KBM-7 (cell line): ENCODE results near the gene CHCHD4.

ENCODE experiments used
- DNase-seq: peaks from one replicate; pipeline ENCODE4 v3.0.0-alpha.2; 2015
- in situ Hi-C: fragments of 300-500 bp; cut with MboI; formaldehyde crosslinking; loops from 2 replicates; pipeline ENCODE4 v1.14.3; 2020; ENCODE audit warnings: low sequenced_read_pairs, low pct_unique_long_range_greater_than_20kb, mixed read lengths

The CHCHD4 gene

DNA sequence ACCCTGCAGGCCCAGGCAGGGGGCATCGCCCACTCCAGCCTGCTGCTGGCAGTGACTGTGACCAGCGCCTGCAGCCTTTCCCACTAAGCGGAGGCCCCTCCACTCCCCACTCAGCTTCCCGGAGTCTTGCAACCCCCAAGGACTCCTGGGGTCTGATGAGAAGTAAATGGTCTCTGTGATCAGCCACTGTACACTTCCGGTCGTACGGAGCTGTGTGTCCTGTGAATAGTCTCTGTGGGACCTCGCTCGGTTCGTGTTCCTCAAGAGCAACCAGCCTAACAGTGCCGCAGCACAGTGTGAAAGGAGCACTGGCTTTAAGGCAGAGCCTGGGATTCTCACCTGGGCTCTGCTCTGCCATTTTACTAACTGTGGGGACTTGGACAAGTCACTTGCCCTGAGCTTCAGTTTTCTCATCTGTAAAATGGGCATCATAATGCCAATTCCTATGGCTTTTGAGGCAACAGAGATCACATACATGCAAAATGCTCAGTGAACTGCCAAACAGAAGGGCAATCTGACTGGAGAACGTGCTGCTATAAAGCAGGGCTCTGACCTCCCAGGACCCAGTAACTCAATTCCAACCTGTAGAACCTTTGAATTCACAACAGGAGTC is 26.9 kb upstream of the CHCHD4 start:
- DNase-seq: no peak
- in situ Hi-C loops: no loop called here

DNA sequence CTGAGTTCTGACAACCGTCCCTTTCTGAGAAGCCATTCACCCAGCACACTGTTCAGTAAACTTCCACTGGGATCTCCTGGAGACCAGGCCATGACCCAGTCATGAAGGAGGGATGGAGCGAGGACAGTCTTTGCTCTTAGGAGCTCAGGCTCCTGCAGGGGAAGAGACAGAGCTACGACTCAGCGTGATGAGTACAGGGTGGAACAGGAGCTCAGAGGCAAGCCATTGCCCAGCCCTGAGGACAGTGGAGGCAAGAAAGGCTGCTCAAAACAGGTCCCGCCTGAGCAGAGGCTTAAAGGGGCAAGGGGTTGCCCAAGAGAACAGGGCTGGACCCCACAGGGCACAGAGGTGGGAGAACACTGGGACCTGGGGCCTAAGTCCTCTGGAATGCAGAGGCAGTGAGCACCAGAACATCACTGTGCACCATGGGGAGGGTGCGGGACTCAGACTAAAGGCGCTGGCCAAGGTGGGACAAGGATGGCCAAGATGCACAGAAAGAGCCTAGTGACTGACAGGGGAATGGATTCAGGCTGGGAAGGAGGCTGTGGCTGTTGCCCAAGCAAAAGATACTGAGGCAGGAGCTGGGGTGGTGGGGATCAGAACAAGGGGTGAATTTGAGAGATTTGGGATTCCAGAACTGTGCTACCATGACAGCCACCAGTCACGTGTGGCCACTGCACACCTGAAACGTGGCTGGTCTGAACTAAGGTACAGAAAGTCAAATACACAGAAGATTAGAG is 26.0 kb upstream of the CHCHD4 start:
- DNase-seq: no peak
- in situ Hi-C loops: no loop called here

DNA sequence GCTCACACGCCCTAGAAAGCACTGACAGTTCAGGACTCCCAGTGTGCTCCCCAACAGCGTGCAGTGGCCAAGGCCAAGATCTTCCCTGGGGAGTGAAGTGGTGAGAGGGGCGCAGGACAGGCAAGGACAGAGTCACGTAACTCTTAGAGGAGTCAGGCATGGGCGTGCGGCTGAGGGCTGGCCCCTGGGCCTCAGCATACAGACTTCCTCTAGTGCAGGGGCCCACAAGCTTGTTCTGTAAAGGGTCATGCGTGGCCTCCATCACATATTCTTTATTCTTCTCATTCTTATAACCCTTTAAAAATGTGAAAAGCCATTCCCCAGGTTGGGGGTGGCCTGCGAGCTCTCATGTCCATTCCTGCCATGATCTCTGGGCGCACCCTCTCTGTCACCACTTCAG is 25.4 kb upstream of the CHCHD4 start:
- in situ Hi-C loops: no loop called here

DNA sequence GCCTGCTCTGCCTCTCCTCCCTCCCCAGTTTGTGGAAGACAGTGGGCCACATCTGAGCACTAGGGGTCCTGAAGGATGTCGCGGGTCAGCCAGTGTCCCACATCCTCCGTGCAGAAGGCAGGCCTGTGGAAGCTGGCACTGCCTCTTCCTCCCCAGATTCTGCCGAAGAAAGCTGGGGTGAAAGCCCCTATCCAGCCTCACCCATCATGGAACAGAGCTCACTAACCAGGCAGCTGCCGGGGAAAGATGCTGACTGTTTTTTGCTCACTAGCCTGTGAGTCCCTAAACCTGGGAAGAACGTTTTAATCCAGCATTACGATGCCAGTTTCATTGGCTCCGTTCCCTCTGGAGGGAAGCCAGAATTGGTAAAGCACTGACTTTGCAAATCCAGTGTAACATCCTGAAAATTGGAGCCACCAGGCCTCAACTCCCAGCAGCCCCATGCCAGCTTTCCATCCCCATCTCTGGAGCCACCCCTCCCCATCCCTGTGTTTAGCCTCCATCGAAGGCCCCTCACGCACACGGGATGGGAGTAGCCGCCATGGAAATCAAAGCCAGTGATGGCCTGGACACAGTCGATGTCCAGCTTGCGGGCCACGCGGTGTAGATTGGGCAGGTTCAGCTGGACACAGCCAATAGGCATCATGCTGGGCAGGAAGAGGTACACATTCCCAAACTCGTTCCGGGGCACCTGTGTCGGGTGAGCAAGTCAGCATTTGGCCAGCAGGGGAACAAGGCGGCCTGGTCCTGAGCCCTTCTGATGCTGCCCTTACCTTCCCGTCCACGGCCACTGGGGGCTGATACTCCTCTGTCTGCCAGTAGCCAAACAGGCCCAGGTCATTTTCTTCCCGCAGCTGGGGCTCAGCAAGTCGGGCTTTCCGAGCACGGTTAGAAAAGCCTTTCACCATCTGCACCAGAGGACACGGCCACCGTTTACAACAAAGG is 23.6 kb upstream of the CHCHD4 start:
- DNase-seq: no peak
- in situ Hi-C loops: no loop called here

More for the DNA sequence above, 25.4 kb upstream of the CHCHD4 start:
- no peak for DNase-seq

DNA sequence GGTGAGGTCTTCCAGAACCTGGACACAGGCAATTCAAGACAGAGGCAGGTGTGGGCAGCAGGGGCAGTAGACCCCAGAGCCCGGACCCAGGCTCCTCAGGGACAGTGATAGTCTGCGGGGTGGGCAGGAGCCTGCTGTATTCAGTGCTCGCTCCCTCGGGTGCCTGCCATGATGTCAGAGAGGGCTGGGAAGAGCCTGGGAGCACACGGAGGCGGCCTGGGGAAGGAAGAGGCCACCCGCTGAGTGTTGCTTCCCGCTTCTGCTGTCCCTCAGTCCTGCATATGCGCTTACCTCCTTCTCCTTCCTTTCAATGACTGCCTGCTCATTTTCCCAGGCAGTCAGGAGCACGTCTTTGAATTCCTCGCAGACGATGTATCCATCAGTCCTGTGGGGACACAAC is 22.9 kb upstream of the CHCHD4 start:
- in situ Hi-C loops: no loop called here
- no peak for DNase-seq

DNA sequence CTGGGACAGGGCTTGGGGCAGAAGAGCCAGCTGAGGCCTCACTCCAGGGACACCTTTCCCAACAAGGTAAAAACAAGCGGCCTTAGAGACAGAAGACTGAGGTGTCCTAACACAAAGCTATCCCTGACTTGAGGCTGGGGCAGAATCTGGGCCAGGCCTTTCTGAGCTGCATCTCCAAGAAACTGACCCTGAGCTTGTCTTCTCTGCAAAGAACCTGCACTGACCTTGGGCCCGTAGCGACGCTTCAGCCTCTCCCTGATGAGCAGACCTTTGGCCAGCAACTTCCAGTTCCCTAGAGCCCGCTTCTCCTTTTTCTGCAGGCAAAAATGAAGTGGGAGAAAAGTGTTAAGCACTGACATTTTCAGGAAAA is 22.4 kb upstream of the CHCHD4 start:
- no peak for DNase-seq
- in situ Hi-C loops: no loop called here

DNA sequence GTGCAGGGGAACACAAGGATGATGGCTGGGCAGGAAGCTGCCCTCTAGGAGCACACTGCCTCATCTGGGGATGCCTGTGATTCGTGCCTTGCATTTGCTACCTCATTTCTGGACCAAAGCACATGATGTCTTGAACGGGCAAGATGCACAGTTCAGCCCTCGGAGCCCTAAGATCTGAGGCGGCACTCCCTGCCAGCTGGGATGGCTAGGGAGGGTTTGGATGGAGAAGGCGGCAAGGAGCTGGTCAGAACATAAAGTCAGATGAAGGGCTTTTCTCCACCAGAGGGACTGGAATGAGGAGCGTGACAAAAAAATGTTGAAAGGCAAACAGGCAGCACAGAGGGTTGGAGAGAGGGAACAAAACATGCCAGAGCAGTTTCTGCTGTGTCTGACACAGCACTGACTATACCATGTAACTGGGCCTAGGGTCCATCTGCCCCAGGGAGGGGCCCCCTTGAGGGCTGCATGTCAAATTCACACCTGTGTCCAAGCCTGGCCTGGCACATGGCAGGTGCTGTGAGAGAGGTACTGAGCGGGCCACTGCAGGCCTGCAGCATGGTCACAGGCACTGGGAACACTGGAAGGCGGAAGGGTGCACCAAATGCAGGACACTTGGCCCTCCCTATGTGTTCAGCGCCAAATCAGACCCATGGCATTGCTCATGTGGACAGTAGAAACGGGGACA is 21.9 kb upstream of the CHCHD4 start:
- DNase-seq: no peak
- in situ Hi-C loops: no loop called here

DNA sequence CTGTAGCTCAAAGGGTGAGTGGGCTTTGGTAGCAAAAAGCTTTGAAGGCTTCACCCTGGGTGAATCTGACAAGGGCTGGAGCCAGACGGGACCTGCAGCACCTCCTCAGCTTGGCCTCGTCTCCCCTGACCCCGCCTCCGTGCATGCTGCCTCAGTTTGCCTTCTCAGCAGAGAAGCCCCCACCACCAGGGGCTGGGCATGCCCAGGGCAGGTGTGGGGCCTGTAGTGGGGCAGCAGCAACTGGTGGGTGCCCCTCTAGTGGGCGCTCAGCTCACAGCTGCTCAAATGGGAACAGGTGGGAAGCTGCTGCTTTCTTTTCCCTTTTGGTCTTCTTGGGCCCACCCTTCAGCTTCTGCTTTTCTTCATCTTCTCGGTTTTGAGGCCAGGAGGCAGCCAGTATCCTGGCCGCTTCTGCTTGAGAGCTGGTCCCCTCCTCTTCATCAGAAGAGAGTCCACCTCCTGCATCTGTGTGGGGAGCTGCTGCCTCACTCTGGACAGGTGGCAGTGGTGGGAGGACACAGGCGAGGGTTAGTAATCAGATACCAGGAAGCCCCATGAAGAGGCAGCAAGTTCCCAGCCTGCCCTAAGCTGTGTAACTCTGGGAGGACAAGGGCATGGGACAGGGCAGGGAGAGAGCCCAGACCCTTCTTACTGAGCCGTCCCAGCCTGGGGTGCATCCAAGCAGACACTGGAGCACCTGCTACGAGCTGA is 21.2 kb upstream of the CHCHD4 start:
- no peak for DNase-seq
- in situ Hi-C loops: no loop called here

DNA sequence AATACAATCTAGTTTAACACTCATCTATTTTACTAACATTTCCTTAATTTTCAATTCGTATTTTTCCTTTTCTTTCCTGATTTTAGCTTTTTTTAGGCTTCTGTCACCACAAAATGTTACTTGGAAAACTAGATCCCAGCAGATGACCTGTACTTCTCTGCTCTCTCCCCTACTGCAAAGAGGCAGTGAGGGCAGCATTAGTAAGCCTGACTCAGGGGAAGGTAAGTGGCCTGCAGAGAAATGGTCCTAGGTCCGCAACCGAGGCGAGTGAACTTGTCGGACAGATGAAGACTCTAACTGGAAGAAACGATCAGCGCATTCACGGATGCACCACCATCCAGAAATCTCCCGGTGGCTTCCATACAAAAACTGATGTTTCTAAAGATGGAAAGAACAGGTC is 20.6 kb upstream of the CHCHD4 start:
- DNase-seq: no peak
- in situ Hi-C loops: no loop called here

DNA sequence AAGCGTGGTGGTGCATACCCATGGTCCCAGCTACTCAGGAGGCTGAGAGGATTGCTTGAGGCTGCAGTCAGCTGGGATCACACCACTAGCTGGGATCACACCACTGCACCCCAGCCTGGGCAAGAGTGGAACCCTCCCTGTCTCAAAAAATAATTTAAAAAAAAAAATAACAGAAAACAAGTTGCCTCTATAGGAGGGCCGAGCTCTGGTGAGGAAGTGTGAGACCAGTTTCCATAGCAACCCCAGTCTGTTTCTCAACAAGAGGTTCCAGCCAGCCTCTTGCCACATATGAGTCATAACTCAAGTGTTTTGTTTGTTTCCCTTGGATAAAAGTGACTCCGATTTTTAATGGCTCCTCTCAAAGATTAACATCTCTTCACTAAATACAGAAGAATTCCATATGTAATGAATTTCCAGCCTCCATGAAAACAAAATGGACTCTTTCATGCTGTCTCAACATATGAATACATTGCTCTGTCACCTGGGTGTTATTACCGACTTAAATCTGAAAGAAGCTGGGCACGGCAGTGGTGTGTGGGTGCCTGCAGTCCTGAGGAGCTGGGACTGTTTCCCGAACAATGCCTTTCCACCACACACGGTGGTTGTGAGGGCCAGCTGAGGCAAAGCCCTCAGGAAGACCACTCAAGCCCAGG is 19.9 kb upstream of the CHCHD4 start:
- peak; percentile 94 for DNase-seq
- in situ Hi-C loops: no loop called here

DNA sequence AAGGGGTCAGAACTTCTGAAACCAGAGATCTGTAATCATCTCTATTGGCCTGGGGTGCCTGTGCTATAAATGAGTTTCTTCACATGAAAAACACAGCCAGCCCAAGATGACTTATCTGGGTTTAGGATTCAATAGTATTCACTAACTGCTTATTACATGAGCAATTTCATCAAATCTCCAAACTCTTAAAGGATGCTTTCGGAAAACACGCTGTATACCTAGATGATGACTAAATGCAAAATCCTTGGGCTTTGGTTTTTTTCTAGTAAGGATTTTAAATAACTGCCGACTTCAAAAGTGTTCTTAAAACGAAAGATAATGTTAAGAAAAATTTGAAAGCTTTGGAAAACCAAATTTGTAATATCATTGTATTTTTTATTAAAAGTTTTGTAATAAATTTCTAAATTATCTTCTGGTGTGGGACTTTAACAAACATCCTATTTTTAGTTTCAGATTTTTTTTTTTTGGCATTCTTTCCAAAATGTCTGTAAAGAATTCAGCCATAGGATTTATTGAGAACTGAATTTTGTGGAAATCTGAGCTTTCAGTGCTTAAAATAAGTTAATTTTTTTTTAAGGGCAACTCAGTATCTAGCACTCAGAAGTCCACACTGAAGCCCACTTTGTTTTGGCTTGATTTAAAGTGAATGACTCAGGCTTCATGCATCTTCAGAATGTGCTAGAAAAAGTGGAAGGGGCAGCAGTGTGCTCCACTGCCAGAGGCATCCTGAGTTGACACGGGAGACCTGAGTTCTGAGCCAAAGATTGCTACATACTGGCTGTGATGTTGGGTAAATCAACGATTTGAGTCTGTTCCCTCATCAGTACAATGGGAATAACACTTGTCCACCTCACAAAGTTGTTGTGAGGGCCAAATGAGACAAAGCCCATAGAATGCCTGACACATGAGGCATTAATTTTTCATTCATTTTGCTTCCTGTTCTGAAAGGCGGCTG is 18.9 kb upstream of the CHCHD4 start:
- no peak for DNase-seq
- in situ Hi-C loops: no loop called here

DNA sequence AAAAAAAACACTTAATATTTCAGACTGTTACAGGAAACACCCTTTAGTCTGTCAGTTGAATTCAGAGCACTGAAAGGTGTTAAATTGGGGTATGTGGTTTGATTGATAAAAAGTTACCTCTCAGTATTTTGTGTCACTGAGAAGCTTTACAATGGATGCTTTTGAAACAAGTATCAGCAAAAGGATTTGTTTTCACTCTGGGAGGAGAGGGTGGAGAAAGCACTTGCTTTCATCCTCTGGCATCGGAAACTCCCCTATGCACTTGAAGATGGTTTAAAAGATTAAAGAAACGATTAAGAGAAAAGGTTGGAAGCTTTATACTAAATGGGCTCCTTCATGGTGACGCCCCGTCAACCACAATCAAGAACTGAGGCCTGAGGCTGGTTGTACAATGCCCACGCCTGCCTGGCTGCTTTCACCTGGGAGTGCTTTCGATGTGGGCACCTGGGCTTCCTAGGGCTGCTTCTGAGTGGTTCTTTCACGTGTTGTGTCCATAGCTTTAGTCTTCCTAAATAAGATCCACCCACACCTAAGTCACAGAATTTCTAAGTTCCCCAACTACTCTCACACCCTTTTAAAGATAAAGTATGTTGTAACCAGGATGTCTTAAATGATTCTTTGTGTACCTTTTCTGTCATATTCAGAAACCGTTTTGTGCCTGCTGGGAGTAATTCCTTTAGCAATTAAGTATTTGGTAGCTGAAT is 18.0 kb upstream of the CHCHD4 start:
- DNase-seq: no peak
- in situ Hi-C loops: no loop called here

DNA sequence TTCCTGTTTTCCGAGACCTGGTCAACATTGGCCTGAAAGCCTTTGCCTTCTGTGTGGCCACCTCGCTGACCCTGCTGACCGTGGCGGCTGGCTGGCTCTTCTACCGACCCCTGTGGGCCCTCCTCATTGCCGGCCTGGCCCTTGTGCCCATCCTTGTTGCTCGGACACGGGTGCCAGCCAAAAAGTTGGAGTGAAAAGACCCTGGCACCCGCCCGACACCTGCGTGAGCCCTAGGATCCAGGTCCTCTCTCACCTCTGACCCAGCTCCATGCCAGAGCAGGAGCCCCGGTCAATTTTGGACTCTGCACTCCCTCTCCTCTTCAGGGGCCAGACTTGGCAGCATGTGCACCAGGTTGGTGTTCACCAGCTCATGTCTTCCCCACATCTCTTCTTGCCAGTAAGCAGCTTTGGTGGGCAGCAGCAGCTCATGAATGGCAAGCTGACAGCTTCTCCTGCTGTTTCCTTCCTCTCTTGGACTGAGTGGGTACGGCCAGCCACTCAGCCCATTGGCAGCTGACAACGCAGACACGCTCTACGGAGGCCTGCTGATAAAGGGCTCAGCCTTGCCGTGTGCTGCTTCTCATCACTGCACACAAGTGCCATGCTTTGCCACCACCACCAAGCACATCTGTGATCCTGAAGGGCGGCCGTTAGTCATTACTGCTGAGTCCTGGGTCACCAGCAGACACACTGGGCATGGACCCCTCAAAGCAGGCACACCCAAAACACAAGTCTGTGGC is 17.1 kb upstream of the CHCHD4 start:
- DNase-seq: no peak
- in situ Hi-C loops: no loop called here

DNA sequence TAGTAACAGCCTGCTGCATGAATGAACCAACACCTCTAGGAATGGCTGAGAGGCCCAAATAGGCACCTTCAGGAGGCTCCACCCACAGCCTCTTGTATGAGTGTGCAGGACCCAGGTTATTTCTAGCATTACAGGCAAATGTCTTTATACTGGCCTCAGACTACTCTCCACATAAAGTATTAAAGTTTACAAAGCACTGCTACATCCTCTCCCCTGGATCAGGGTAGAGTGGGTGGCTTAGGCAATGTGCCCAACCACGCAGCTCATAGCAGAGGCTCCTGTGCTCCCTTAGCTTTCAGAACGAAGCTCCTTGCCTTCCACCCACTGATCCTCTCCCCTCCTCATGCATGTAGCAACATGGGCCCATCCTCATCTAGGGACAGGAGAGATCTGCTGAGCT is 16.5 kb upstream of the CHCHD4 start:
- no peak for DNase-seq
- in situ Hi-C loops: no loop called here

DNA sequence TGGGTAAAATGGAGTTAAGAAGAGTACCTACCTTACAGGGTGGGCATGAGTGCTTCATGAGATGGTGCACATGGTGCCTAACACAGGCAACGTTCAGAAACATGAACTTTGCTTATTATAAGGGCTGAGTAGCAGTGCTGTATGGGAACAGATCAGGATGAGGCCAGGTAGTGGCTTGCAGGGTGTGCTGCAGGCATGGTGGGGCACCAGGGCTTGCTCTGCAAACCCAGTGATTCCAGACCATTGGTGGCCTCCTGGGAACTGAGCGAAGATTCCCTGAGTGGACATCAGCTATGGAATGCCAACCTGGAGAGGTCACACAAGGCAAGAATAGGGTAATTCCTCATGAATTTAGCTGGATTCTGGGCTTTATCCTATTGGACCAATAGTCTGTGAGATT is 16.0 kb upstream of the CHCHD4 start:
- in situ Hi-C loops: no loop called here
- DNase-seq: no peak

DNA sequence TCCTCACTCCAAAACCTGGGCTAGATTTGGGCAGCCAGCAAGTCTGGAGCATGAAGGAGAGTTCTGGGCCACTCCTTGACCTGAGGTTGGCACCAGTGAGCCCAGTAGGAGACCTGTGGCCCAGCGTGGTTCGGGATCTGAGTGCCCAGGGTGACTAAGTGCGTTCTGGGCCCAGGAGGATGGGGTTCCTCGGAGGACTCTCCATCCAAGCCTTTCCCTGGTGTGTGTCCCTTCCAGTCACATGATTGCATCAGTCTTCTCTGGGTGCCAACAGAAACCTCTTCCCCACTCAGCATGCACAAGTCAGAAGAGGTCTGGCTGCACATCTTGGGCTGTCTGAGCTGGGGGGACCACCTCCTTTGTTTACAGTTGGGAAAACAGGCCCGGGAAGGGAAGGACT is 15.1 kb upstream of the CHCHD4 start:
- in situ Hi-C loops: no loop called here
- no peak for DNase-seq
